Lower leg skin (tissue), 4 donors: Measurements from ENCODE around the gene CHRM5. TPM values are rescaled to one million over a fixed set of nuclear protein-coding genes. Genes with fewer than 3 reads are reported as not detected.
"Not testable (repeated sequence)": the region's sequence is repeated elsewhere in the genome, so short reads cannot be mapped to it uniquely, and the experiment has no call there.

Experiments used
- DNase-seq, 2 donors: peaks; one replicate each; pipeline ENCODE4 v3.0.0-alpha.2; 2019; ENCODE audit warnings: low spot score in 2 of 2
- H3K4me3 ChIP-seq: fragments of 200-600 bp; sonication (generic); 2 replicates; pipeline ENCODE4 v1.5.1; 2017; ENCODE audit warnings: mild to moderate bottlenecking, low read depth; ENCODE audit not compliant: poor library complexity, severe bottlenecking
- POLR2A ChIP-seq, 2 donors: fragments of 450-650 bp; IDR thresholded peaks; one replicate each; pipeline ENCODE4 v1.6.1; 2016 to 2017; ENCODE audit warnings: antibody characterized with exemption in 2 of 2, mild to moderate bottlenecking in 1 of 2, moderate library complexity in 1 of 2
- WGBS, 2 donors: methylation state at CpG; one replicate each; pipeline ENCODE4 v1.1.5; 2018; 5-methylcytosine and 5-hydroxymethylcytosine counted together
- intact Hi-C: fragments of 100-400 bp; cut with DNase I; formaldehyde crosslinking; loops from one replicate; pipeline ENCODE4 v1.15.0; 2023; ENCODE audit warnings: low total_unique reads
- total RNA-seq, 4 donors: library from RNA; depleted of rRNA; stranded (reverse); fragments of >200 nt; gene quantifications; one replicate each; pipeline ENCODE4 v1.1.0, GENCODE V29; 2016
- TF ChIP-seq, protein P1 (sequence below), 3 donors: fragments of 450-650 bp; IDR thresholded peaks; one replicate each; pipeline ENCODE4 v1.5.1; 2016; ENCODE audit warnings: antibody characterized with exemption in 3 of 3, mild to moderate bottlenecking in 3 of 3, moderate library complexity in 2 of 3

The CHRM5 gene
- total RNA-seq, 4 donors from 2014 or later = not detected

DNA sequence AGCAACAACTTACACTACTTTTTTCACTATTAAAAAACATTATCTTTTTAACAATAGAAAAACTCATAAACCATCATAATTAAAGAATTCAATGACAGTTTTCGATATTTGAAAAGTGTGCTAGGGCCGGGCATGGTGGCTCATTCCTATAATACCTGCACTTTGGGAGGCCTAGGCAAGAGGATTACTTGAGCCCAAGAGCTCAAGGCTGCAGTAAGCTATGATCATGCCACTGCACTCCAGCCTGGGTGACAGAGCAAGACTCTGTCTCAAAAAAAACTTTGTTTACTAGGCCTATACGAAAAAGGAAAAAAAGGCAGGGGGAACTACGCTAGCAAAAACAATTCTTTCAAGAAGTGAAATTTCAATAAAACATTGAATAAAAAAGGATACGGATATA is 42.6 kb downstream of the CHRM5 start:
- 93 to 94% methylated on average over 5 of the region's 5 CpGs for WGBS, 2 donors
- DNase-seq = no peak
- intact Hi-C loops = no loop called here

DNA sequence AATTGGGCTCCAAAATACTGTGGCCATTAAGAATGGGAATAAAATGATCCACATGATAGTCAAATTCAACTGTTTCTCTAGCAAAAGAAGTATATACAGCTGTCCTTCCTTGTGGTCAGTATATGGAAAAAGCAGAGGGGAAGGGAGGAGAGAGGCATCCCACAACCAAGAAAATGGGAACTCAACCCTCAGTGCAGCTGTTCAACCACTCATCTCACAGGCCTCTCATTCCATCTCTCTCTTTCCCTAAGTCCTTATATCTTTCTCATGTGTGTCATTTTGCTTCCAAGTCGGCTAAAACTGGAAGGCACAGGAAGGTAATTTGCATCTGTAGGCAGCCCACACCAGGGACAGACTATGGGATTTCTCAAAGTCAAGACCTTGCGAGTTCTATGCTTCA is 43.2 kb downstream of the CHRM5 start:
- intact Hi-C loops = no loop called here
- DNase-seq = no peak
- TF ChIP-seq, protein P1, sequence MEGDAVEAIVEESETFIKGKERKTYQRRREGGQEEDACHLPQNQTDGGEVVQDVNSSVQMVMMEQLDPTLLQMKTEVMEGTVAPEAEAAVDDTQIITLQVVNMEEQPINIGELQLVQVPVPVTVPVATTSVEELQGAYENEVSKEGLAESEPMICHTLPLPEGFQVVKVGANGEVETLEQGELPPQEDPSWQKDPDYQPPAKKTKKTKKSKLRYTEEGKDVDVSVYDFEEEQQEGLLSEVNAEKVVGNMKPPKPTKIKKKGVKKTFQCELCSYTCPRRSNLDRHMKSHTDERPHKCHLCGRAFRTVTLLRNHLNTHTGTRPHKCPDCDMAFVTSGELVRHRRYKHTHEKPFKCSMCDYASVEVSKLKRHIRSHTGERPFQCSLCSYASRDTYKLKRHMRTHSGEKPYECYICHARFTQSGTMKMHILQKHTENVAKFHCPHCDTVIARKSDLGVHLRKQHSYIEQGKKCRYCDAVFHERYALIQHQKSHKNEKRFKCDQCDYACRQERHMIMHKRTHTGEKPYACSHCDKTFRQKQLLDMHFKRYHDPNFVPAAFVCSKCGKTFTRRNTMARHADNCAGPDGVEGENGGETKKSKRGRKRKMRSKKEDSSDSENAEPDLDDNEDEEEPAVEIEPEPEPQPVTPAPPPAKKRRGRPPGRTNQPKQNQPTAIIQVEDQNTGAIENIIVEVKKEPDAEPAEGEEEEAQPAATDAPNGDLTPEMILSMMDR (IDR thresholded peaks at IDR 0.05) = no peak
- no peak for TF ChIP-seq POLR2A (IDR thresholded peaks at IDR 0.05)
- no peak overlapping the region for H3K4me3 ChIP-seq
- WGBS, 2 donors = 76 to 89% methylated on average over 2 of the region's 2 CpGs

More for the DNA sequence above, 42.6 kb downstream of the CHRM5 start:
- H3K4me3 ChIP-seq = no peak overlapping the region
- TF ChIP-seq, protein P1 (IDR thresholded peaks at IDR 0.05) = no peak
- TF ChIP-seq POLR2A (IDR thresholded peaks at IDR 0.05) = no peak

DNA sequence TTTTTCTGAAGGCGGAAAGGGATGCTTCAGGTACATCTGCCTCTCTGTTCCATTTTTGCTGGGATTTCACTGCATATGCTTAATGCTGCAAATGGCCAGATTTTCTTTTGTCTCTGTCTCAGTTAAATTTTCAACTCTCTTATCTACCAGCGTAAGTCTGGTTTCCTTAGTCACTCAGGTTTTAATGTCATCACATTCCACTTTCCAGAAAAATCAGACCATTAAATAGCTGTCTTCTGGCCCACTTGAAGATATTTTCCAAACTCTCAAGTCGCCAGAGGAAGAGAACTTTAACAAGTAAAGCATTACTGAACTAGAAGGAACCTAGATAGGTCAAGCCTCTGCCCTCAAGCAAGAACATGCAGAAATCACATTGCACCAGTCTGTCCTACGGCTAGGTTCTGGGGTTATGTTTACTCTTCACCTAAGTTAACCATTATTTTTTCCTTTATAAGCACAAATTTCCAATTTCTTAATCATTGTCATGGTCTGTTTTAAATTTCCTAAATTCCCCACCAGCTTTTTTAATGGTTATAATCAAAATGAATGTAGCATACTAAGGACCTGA is 44.2 kb downstream of the CHRM5 start:
- TF ChIP-seq, protein P1 (IDR thresholded peaks at IDR 0.05) = no peak
- TF ChIP-seq POLR2A (IDR thresholded peaks at IDR 0.05) = no peak
- WGBS, 2 donors = 89 to 92% methylated on average over 4 of the region's 4 CpGs
- intact Hi-C loops = no loop called here
- no peak overlapping the region for H3K4me3 ChIP-seq
- DNase-seq = no peak

DNA sequence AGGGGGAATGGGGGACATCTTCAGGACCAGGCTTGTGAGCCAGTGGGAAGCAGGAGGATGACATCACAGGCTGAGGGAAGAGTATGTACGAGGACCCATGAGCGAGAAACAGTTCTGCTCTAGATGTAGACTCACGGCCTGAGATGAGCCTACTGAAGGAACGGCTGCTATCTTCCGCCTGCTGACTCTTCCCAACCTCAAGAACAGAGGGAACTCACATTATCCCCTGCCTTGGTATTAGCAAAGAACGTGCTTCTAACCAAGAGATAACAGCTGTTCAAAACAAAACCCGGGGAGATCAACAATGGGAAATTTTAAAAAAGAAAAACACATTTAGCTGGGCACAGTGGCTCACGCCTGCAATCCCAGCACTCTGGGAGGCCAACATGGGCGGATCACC is 45.4 kb downstream of the CHRM5 start:
- intact Hi-C loops = no loop called here
- WGBS, 2 donors = 95 to 99% methylated on average over 9 of the region's 9 CpGs
- TF ChIP-seq, protein P1 (IDR thresholded peaks at IDR 0.05) = no peak
- no peak for TF ChIP-seq POLR2A (IDR thresholded peaks at IDR 0.05)
- H3K4me3 ChIP-seq = no peak overlapping the region
- DNase-seq = no peak

DNA sequence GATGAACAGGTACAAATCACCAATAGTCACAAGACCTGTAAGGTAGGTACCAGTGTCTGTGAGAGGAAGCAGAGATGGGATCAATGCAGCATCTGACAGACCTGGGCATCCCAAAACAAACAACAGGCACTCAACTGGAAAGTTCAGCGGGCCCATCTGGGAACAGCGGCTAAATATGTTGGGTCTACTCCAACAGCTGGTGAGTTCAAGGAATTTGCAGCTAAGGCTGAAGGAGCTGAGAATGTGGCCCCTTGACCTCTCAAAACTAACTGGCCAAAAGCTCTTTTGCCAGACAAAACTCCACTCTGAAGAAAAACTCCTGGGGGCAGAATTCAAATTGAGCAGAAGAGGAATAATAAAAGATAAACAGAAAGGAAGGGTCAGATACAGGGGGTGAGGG is 46.3 kb downstream of the CHRM5 start:
- intact Hi-C loops = no loop called here
- no peak overlapping the region for H3K4me3 ChIP-seq
- 95 to 96% methylated on average over 2 of the region's 2 CpGs for WGBS, 2 donors
- TF ChIP-seq POLR2A (IDR thresholded peaks at IDR 0.05) = no peak
- TF ChIP-seq, protein P1 (IDR thresholded peaks at IDR 0.05) = no peak
- DNase-seq = no peak

DNA sequence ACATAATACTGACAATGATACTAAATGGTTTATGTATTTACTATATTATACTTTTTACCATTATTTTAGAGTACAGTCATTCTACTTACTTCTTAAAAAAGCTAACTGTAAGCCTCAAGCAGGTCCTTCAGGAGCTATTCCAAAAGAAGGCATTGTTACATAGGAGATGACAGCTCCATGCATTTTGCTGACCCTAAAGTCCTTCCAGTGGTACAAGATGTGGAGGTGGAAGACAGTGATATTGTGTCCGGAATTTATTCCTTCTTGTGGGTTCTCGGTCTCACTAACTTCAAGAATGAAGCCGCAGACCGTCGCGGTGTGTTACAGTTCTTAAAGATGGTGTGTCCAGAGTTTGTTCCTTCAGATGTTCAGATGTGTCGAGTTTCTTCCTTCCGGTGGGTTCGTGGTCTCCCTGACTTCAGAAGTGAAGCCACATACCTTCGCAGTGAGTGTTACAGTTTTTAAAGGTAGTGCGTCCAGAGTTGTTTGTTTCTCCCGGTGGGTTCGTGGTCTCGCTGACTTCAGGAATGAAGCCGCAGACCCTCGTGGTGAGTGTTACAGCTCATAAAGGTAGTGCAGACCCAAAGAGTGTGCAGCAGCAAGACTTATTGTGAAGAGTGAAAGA is 49.8 kb downstream of the CHRM5 start:
- WGBS, 2 donors = 95 to 96% methylated on average over 16 of the region's 16 CpGs
- intact Hi-C loops = no loop called here
- no peak for TF ChIP-seq POLR2A (IDR thresholded peaks at IDR 0.05)
- TF ChIP-seq, protein P1 (IDR thresholded peaks at IDR 0.05) = no peak
- no peak for DNase-seq
- no peak overlapping the region for H3K4me3 ChIP-seq

DNA sequence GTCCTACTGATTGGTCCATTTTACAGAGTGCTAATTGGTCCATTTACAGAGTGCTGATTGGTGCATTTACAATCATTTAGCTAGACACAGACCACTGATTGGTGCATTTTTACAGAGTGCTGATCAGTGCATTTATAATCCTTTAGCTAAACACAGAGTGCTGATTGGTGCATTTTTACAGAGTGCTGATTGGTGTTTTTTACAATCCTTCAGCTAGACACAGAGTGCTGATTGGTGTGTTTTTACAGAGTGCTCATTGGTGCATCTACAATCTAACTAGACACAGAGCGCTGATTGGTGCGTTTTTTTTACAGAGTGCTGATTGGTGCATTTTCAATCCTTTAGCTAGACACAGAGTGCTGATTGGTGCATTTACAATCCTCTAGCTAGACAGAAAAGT is 50.4 kb downstream of the CHRM5 start:
- H3K4me3 ChIP-seq, intact Hi-C loops, DNase-seq: not testable (repeated sequence)
- 92 to 100% methylated on average over 2 of the region's 2 CpGs for WGBS, 2 donors
